HepG2 (cell line): ENCODE data around the gene EHBP1. TPM values are rescaled to one million over a fixed set of nuclear protein-coding genes. Genes with fewer than 3 reads are reported as not detected.

Experiments used
- ATAC-seq: fragments of 200-7000 bp; cut with Tn5 transposase; 3 replicates; pipeline ENCODE4 v1.9.1; 2020; ENCODE audit warnings: mild to moderate bottlenecking, moderate library complexity
- BruUV-seq: library from RNA; stranded (reverse); fragments of 400-500 nt; replicated peaks from 2 replicates; lab custom pipeline; 2021; lab: Mats Ljungman, UMichigan
- CTCF ChIA-PET: fragments of 300-600 bp; formaldehyde crosslinking; extraction: SDS; loops from one replicate; lab custom pipeline; 2021; ENCODE audit warnings: low total read pairs, inconsistent platforms, low intra/inter-chr PET ratio; lab: Yijun Ruan, JAX
- POLR2A ChIA-PET: fragments of 350-600 bp; sonication (Branson Sonifier 250); formaldehyde crosslinking; loops from one replicate; lab custom pipeline; 2020; ENCODE audit warnings: antibody characterized with exemption, inconsistent platforms; lab: Yijun Ruan, JAX
- DNase-seq: peaks from one replicate; pipeline ENCODE4 v3.0.0-alpha.2; 2015; ENCODE audit warnings: low spot score
- FAIRE-seq: peaks from 3 replicates; lab custom pipeline; 2011; peaks lifted over from hg19 to GRCh38; lab: Jason Lieb, UNC
- H2AFZ ChIP-seq: one replicate; pipeline ENCODE4 v1.6.1; 2011; ENCODE audit warnings: low read length, inconsistent platforms
- H3K27ac ChIP-seq: fragments of 300-600 bp; 3 replicates; pipeline ENCODE4 v1.8.0; 2011; ENCODE audit warnings: mixed run types, mild to moderate bottlenecking, mixed read lengths, low read length, inconsistent platforms; ENCODE audit not compliant: insufficient read depth; ENCODE audit errors: extremely low read length
- H3K27me3 ChIP-seq, 2 experiments: fragments of 200-600 bp in 1 of 2; 2 replicates in 1 of 2; 3 replicates in 1 of 2; pipeline versions ENCODE4 v1.6.0 to v1.8.0; 2011; ENCODE audit warnings: low read length in 2 of 2, mild to moderate bottlenecking in 2 of 2, moderate library complexity in 2 of 2, inconsistent platforms in 1 of 2; ENCODE audit not compliant: insufficient read depth in 2 of 2, control insufficient read depth in 1 of 2
- H3K36me3 ChIP-seq, 2 experiments: fragments of 200-600 bp in 1 of 2; replicated peaks in 1 of 2; 2 replicates in 1 of 2; 3 replicates in 1 of 2; pipeline versions ENCODE4 v1.5.1 to v1.8.0; 2011; ENCODE audit warnings: low read length in 2 of 2, inconsistent platforms in 1 of 2; ENCODE audit not compliant: insufficient read depth in 2 of 2, control insufficient read depth in 1 of 2
- H3K4me1 ChIP-seq: 2 replicates; pipeline ENCODE4 v1.5.1; 2012; ENCODE audit warnings: low read length, inconsistent platforms; ENCODE audit not compliant: insufficient read depth
- H3K4me2 ChIP-seq: 2 replicates; pipeline ENCODE4 v1.6.0; 2011; ENCODE audit warnings: low read depth, low read length, inconsistent platforms
- H3K4me3 ChIP-seq, 3 experiments: fragments of 200-600 bp in 1 of 3; sonication (generic), shearing (Covaris generic) in 1 of 3; replicated peaks in 1 of 3; 2 replicates each; pipeline ENCODE4 v1.5.1; 2011 to 2016; ENCODE audit warnings: low read length in 3 of 3, inconsistent platforms in 2 of 3, low read depth in 2 of 3, mild to moderate bottlenecking in 2 of 3, control low read depth in 1 of 3, mixed read lengths in 1 of 3; ENCODE audit not compliant: insufficient read depth in 1 of 3
- H3K79me2 ChIP-seq: one replicate; pipeline ENCODE4 v1.6.1; 2011; ENCODE audit warnings: low read length, inconsistent platforms; ENCODE audit not compliant: insufficient read depth
- H3K9ac ChIP-seq: 2 replicates; pipeline ENCODE4 v1.6.0; 2011; ENCODE audit warnings: mild to moderate bottlenecking, low read depth, low read length, inconsistent platforms; ENCODE audit not compliant: insufficient read depth
- H3K9me3 ChIP-seq: 2 replicates; pipeline ENCODE4 v1.5.1; 2012; ENCODE audit warnings: mild to moderate bottlenecking, low read length
- H4K20me1 ChIP-seq: 2 replicates; pipeline ENCODE4 v1.6.0; 2011; ENCODE audit warnings: inconsistent platforms, mild to moderate bottlenecking, low read length, moderate library complexity; ENCODE audit not compliant: insufficient read depth
- ELF3 ChIP-seq: IDR thresholded peaks from 2 replicates; pipeline ENCODE4 v1.6.1; 2016; ENCODE audit warnings: missing genetic modification reagents, missing compliant biosample characterization
- FOXP1 ChIP-seq, 2 experiments: fragments of 450-650 bp in 1 of 2; IDR thresholded peaks; 2 replicates each; pipeline ENCODE4 v1.6.1; 2017 to 2018; ENCODE audit warnings: antibody characterized with exemption in 1 of 2
- GPN1 ChIP-seq: sonication (generic); formaldehyde crosslinking; IDR thresholded peaks from 2 replicates; pipeline ENCODE4 v1.5.1; 2020; ENCODE audit warnings: missing genetic modification reagents, borderline replicate concordance
- KLF13 ChIP-seq: sonication (generic); formaldehyde crosslinking; IDR thresholded peaks from 2 replicates; pipeline ENCODE4 v1.4.0; 2020; ENCODE audit warnings: mild to moderate bottlenecking, missing genetic modification reagents
- MAFF ChIP-seq: IDR thresholded peaks from 2 replicates; pipeline ENCODE4 v1.6.1; 2011; ENCODE audit warnings: low read depth, low read length, improper control_type of control experiment
- MIER3 ChIP-seq: IDR thresholded peaks from 2 replicates; pipeline ENCODE4 v1.6.1; 2016; ENCODE audit warnings: missing compliant biosample characterization, borderline replicate concordance
- RBFOX2 ChIP-seq: fragments of 200-400 bp; formaldehyde crosslinking; IDR thresholded peaks from 2 replicates; pipeline ENCODE4 v1.6.1; 2017; ENCODE audit warnings: low read depth, mild to moderate bottlenecking, low read length
- RCOR2 ChIP-seq: IDR thresholded peaks from 2 replicates; pipeline ENCODE4 v1.6.1; 2016; ENCODE audit warnings: missing biosample characterization, missing genetic modification reagents
- SP5 ChIP-seq: IDR thresholded peaks from 2 replicates; pipeline ENCODE4 v1.6.1; 2016; ENCODE audit warnings: low read depth, borderline replicate concordance
- TARDBP ChIP-seq: sonication (generic); formaldehyde crosslinking; IDR thresholded peaks from 2 replicates; pipeline ENCODE4 v1.8.0; 2022; ENCODE audit warnings: mild to moderate bottlenecking, missing genetic modification reagents
- ZMAT3 ChIP-seq: sonication (generic); formaldehyde crosslinking; conservative IDR thresholded peaks from 2 replicates; pipeline ENCODE4 v1.7.0; 2021; ENCODE audit warnings: missing genetic modification reagents
- ZMYM4 ChIP-seq: sonication (generic); formaldehyde crosslinking; IDR thresholded peaks from 2 replicates; pipeline ENCODE4 v1.8.1; 2023; ENCODE audit warnings: mild to moderate bottlenecking, missing genetic modification reagents
- ZNF296 ChIP-seq: sonication (generic); formaldehyde crosslinking; conservative IDR thresholded peaks from 2 replicates; pipeline ENCODE4 v1.5.0; 2020; ENCODE audit warnings: mild to moderate bottlenecking, missing genetic modification reagents
- ZNF724P ChIP-seq: sonication (generic); formaldehyde crosslinking; IDR thresholded peaks from 2 replicates; pipeline ENCODE4 v1.8.0; 2022; ENCODE audit warnings: missing genetic modification reagents, borderline replicate concordance
- ZSCAN9 ChIP-seq: IDR thresholded peaks from 2 replicates; pipeline ENCODE4 v1.6.1; 2016; ENCODE audit warnings: borderline replicate concordance
- WGBS: methylation state at CpG from one replicate; pipeline ENCODE4 v1.1.6; 2017; ENCODE audit warnings: low lambda C conversion rate; 5-methylcytosine and 5-hydroxymethylcytosine counted together
- in situ Hi-C: cut with HindIII; loops from 2 replicates; pipeline ENCODE4 v1.10.0; 2017; ENCODE audit warnings: low pct_unique_long_range_greater_than_20kb; ENCODE audit not compliant: extremely low pct_ligation_motif_present
- intact Hi-C: fragments of 100-400 bp; cut with micrococcal nuclease; formaldehyde crosslinking; loops from one replicate; pipeline ENCODE4 v1.10.0; 2022; ENCODE audit not compliant: unreplicated experiment
- polyA plus RNA-seq, 8 experiments: library from polyadenylated mRNA; depleted of rRNA in 3 of 8; stranded (reverse) in 7 of 8; unstranded in 1 of 8; fragments of >200 nt; fragmentation: Illumina TruSeq in 4 of 8; extraction: Trizol in 4 of 8; gene quantifications; 2 replicates each; pipeline versions ENCODE4 v1.2.1 to v1.2.3, GENCODE V29; 2011 to 2016; ENCODE audit warnings: low read depth in 4 of 8, missing spikeins in 1 of 8, mixed read lengths in 1 of 8; ENCODE audit not compliant: insufficient read depth in 1 of 8
- total RNA-seq, 5 experiments: library from RNA; depleted of rRNA; stranded (reverse); fragments of >200 nt; fragmentation: Illumina TruSeq; extraction: Trizol; gene quantifications; 2 replicates each; pipeline ENCODE4 v1.2.3, GENCODE V29; 2016; ENCODE audit warnings: low read depth in 1 of 5
- TF ChIP-seq, protein P1 (sequence below): sonication (generic); formaldehyde crosslinking; IDR thresholded peaks from 2 replicates; pipeline ENCODE4 v1.5.1; 2020; ENCODE audit warnings: mild to moderate bottlenecking, missing genetic modification reagents, moderate library complexity
- TF ChIP-seq, protein P2 (sequence below): conservative IDR thresholded peaks from 2 replicates; pipeline ENCODE4 v1.6.1; 2018; ENCODE audit warnings: missing genetic modification reagents
- TF ChIP-seq, protein P3 (sequence below): sonication (generic); formaldehyde crosslinking; IDR thresholded peaks from 2 replicates; pipeline ENCODE4 v1.4.0; 2020; ENCODE audit warnings: missing genetic modification reagents

The EHBP1 gene
- total and polyA plus RNA-seq, 2 of the 13 experiments (the other 11 are each of a cell fraction or from before 2014, with no cell fraction given): 93.5 to 146 TPM

- intact Hi-C loops: no loop called here
- no peak for FAIRE-seq
- BruUV-seq: no TSS peak
- peak; percentile 52 for ATAC-seq
- ChIA-PET CTCF (no interaction called here), POLR2A (interaction anchor here (1.2 kb wide), 1 partner anchor 255 kb away, joined by 3 read pairs; no protein-coding TSS in a partner anchor)
- H3K9ac ChIP-seq: peak overlapping the region; percentile 53
- H3K4me3 ChIP-seq: peak overlapping the region; percentile 77 to 97 (median 94); a peak in 5 of 6 replicates
- H3K79me2 ChIP-seq: peaks cover 100% of the 10 kb centered on the region
- 22% methylated on average over 1 of the region's 1 CpG for WGBS
- peak; percentile 76 for DNase-seq
- peaks cover 51% of the 10 kb centered on the region for H4K20me1 ChIP-seq
- H3K4me2 ChIP-seq: peak overlapping the region; percentile 95
- peaks cover 11 to 43% of the 10 kb centered on the region in 2 experiments for H3K36me3 ChIP-seq
- H2AFZ ChIP-seq: no peak overlapping the region
- in situ Hi-C loops: no loop called here
- no peaks in the 10 kb centered on the region; a peak in 1 of 5 replicates for H3K27me3 ChIP-seq
- peak overlapping the region; percentile 50 for H3K27ac ChIP-seq
- peaks cover 62% of the 10 kb centered on the region for H3K4me1 ChIP-seq
- H3K9me3 ChIP-seq: no peaks in the 10 kb centered on the region
- TF ChIP-seq, protein P1, sequence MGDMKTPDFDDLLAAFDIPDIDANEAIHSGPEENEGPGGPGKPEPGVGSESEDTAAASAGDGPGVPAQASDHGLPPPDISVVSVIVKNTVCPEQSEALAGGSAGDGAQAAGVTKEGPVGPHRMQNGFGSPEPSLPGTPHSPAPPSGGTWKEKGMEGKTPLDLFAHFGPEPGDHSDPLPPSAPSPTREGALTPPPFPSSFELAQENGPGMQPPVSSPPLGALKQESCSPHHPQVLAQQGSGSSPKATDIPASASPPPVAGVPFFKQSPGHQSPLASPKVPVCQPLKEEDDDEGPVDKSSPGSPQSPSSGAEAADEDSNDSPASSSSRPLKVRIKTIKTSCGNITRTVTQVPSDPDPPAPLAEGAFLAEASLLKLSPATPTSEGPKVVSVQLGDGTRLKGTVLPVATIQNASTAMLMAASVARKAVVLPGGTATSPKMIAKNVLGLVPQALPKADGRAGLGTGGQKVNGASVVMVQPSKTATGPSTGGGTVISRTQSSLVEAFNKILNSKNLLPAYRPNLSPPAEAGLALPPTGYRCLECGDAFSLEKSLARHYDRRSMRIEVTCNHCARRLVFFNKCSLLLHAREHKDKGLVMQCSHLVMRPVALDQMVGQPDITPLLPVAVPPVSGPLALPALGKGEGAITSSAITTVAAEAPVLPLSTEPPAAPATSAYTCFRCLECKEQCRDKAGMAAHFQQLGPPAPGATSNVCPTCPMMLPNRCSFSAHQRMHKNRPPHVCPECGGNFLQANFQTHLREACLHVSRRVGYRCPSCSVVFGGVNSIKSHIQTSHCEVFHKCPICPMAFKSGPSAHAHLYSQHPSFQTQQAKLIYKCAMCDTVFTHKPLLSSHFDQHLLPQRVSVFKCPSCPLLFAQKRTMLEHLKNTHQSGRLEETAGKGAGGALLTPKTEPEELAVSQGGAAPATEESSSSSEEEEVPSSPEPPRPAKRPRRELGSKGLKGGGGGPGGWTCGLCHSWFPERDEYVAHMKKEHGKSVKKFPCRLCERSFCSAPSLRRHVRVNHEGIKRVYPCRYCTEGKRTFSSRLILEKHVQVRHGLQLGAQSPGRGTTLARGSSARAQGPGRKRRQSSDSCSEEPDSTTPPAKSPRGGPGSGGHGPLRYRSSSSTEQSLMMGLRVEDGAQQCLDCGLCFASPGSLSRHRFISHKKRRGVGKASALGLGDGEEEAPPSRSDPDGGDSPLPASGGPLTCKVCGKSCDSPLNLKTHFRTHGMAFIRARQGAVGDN (CRISPR knock-in tag): no peak
- no peak for TF ChIP-seq TARDBP (CRISPR knock-in tag)
- no peak for TF ChIP-seq ELF3 (CRISPR knock-in tag)
- TF ChIP-seq ZNF296: no peak
- peak; percentile 79 for TF ChIP-seq ZMYM4 (CRISPR knock-in tag)
- TF ChIP-seq ZSCAN9 (CRISPR knock-in tag): peak; percentile 44; the same call in 1 of the 2 replicates
- TF ChIP-seq ZNF724P (CRISPR knock-in tag): no peak
- no peak for TF ChIP-seq SP5 (CRISPR knock-in tag)
- no peak for TF ChIP-seq ZMAT3 (CRISPR knock-in tag)
- TF ChIP-seq MIER3 (CRISPR knock-in tag): peak; percentile 69; the same call in 1 of the 2 replicates
- TF ChIP-seq RBFOX2: peak; percentile 60
- no peak for TF ChIP-seq KLF13 (CRISPR knock-in tag)
- TF ChIP-seq RCOR2: peak; percentile 63; the same call in 1 of the 2 replicates
- TF ChIP-seq, protein P2, sequence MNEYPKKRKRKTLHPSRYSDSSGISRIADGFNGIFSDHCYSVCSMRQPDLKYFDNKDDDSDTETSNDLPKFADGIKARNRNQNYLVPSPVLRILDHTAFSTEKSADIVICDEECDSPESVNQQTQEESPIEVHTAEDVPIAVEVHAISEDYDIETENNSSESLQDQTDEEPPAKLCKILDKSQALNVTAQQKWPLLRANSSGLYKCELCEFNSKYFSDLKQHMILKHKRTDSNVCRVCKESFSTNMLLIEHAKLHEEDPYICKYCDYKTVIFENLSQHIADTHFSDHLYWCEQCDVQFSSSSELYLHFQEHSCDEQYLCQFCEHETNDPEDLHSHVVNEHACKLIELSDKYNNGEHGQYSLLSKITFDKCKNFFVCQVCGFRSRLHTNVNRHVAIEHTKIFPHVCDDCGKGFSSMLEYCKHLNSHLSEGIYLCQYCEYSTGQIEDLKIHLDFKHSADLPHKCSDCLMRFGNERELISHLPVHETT (CRISPR knock-in tag): no peak
- no peak for TF ChIP-seq MAFF
- TF ChIP-seq FOXP1 (IDR thresholded peaks at IDR 0.05): no peak
- TF ChIP-seq FOXP1 (CRISPR knock-in tag; IDR thresholded peaks at IDR 0.05): no peak
- TF ChIP-seq GPN1 (CRISPR knock-in tag): no peak
- TF ChIP-seq, protein P3, sequence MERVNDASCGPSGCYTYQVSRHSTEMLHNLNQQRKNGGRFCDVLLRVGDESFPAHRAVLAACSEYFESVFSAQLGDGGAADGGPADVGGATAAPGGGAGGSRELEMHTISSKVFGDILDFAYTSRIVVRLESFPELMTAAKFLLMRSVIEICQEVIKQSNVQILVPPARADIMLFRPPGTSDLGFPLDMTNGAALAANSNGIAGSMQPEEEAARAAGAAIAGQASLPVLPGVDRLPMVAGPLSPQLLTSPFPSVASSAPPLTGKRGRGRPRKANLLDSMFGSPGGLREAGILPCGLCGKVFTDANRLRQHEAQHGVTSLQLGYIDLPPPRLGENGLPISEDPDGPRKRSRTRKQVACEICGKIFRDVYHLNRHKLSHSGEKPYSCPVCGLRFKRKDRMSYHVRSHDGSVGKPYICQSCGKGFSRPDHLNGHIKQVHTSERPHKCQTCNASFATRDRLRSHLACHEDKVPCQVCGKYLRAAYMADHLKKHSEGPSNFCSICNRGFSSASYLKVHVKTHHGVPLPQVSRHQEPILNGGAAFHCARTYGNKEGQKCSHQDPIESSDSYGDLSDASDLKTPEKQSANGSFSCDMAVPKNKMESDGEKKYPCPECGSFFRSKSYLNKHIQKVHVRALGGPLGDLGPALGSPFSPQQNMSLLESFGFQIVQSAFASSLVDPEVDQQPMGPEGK (CRISPR knock-in tag): no peak
Measured at GRCh38 chr2:62711832-62712494, 6.5 kb downstream of the EHBP1 start.
